Fibroblast of lung (primary cell): ENCODE results near the gene BARX2. TPM values are rescaled to one million over a fixed set of nuclear protein-coding genes. Genes with fewer than 3 reads are reported as not detected.

Source experiments
- DNase-seq, 2 donors: peaks; one replicate each; pipeline versions ENCODE4 v3.0.0 to v3.0.0-alpha.2; 2010; ENCODE audit warnings: low read depth in 2 of 2
- H2AFZ ChIP-seq: 2 replicates; pipeline ENCODE4 v1.5.1; 2012; ENCODE audit warnings: low read length, control low read depth, inconsistent platforms
- H3K27ac ChIP-seq: 2 replicates; pipeline ENCODE4 v1.5.1; 2011; ENCODE audit warnings: low read length, control low read depth; ENCODE audit not compliant: insufficient read depth
- H3K27me3 ChIP-seq: 2 replicates; pipeline ENCODE4 v1.5.1; 2011; ENCODE audit warnings: mild to moderate bottlenecking, low read length; ENCODE audit not compliant: control insufficient read depth, insufficient read depth
- H3K36me3 ChIP-seq: 2 replicates; pipeline ENCODE4 v1.5.1; 2011; ENCODE audit warnings: low read length; ENCODE audit not compliant: control insufficient read depth, insufficient read depth
- H3K4me1 ChIP-seq: 2 replicates; pipeline ENCODE4 v1.5.1; 2011; ENCODE audit warnings: low read length; ENCODE audit not compliant: control insufficient read depth, insufficient read depth; ENCODE audit errors: extremely low read depth
- H3K4me2 ChIP-seq: 2 replicates; pipeline ENCODE4 v1.5.1; 2011; ENCODE audit warnings: low read length, control low read depth; ENCODE audit not compliant: insufficient read depth; ENCODE audit errors: extremely low read depth
- H3K4me3 ChIP-seq, 4 experiments: fragments of 200-600 bp in 1 of 4; sonication (generic) in 1 of 4; replicated peaks in 1 of 4; 2 replicates each; pipeline ENCODE4 v1.5.1; 2011 to 2016; ENCODE audit warnings: low read length in 4 of 4, low read depth in 3 of 4, mild to moderate bottlenecking in 3 of 4, control low read depth in 2 of 4, inconsistent platforms in 1 of 4, mixed read lengths in 1 of 4; ENCODE audit not compliant: insufficient read depth in 1 of 4; ENCODE audit errors: control extremely low read depth in 1 of 4
- H3K79me2 ChIP-seq: 2 replicates; pipeline ENCODE4 v1.5.1; 2012; ENCODE audit warnings: mild to moderate bottlenecking, low read length, inconsistent platforms; ENCODE audit not compliant: control insufficient read depth, insufficient read depth
- H3K9ac ChIP-seq: 2 replicates; pipeline ENCODE4 v1.5.1; 2011; ENCODE audit warnings: mild to moderate bottlenecking, low read length, control low read depth; ENCODE audit not compliant: insufficient read depth
- H3K9me3 ChIP-seq: 2 replicates; pipeline ENCODE4 v1.5.1; 2012; ENCODE audit warnings: low read depth, low read length; ENCODE audit not compliant: control insufficient read depth, insufficient read depth
- H4K20me1 ChIP-seq: 2 replicates; pipeline ENCODE4 v1.5.1; 2011; ENCODE audit warnings: low read length; ENCODE audit not compliant: control insufficient read depth, insufficient read depth; ENCODE audit errors: extremely low read depth
- EZH2 ChIP-seq: IDR thresholded peaks from 2 replicates; pipeline ENCODE4 v1.5.1; 2012; ENCODE audit warnings: low read length, control low read depth, mild to moderate bottlenecking; ENCODE audit errors: missing control alignments
- polyA plus RNA-seq, 2 donors: library from polyadenylated mRNA; depleted of rRNA in 1 of 2; stranded (reverse) in 1 of 2; unstranded in 1 of 2; fragments of >200 nt; gene quantifications; 2 replicates each; pipeline ENCODE4 v1.2.1, GENCODE V29; 2011 to 2012; ENCODE audit warnings: missing spikeins in 1 of 2
- total RNA-seq: library from RNA; depleted of rRNA; stranded (reverse); fragments of >200 nt; gene quantifications from 2 replicates; pipeline ENCODE4 v1.2.1, GENCODE V29; 2014
- TF ChIP-seq, protein P1 (sequence below), 2 donors: IDR thresholded peaks in 1 of 2; conservative IDR thresholded peaks in 1 of 2; 1 replicate in 1 of 2; 2 replicates in 1 of 2; pipeline ENCODE4 v1.5.1; 2011 to 2012; ENCODE audit warnings: low read length in 2 of 2, control low read depth in 1 of 2, inconsistent platforms in 1 of 2, low read depth in 1 of 2, mild to moderate bottlenecking in 1 of 2

The BARX2 gene
- total and polyA plus RNA-seq, 2 donors (not counting 1 experiment from before 2014, with no cell fraction given), result not detected

DNA sequence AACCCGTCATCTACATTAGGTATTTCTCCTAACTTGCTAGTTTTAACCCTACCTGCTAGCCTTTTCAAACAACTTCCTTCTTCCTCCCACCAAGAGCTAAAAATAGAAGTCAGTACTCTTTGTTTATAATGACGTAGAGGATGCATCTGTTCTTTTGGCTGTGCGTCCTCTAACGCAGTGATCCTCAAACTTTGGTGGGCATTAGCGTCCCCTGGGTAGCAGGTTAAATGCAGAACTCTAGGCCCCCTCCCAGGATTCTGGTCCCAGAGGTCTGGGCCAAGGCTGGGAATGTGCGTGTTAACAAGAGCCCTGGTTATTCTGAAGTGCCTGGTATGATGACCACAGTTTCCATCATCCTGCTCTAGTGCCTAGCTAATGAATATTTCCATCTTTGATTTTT, 67.6 kb downstream of the BARX2 start:
- Histone ChIP-seq H3K36me3 (no peaks in the 10 kb centered on the region), H3K9me3 (no peaks in the 10 kb centered on the region), H3K4me3 (no peak overlapping the region), H3K27me3 (no peaks in the 10 kb centered on the region), H3K4me2 (no peak overlapping the region), H3K9ac (no peak overlapping the region), H3K27ac (no peak overlapping the region), H2AFZ (no peak overlapping the region), H4K20me1 (no peaks in the 10 kb centered on the region), H3K79me2 (no peaks in the 10 kb centered on the region), H3K4me1 (no peaks in the 10 kb centered on the region)
- TF ChIP-seq EZH2, result no peak
- TF ChIP-seq, protein P1, sequence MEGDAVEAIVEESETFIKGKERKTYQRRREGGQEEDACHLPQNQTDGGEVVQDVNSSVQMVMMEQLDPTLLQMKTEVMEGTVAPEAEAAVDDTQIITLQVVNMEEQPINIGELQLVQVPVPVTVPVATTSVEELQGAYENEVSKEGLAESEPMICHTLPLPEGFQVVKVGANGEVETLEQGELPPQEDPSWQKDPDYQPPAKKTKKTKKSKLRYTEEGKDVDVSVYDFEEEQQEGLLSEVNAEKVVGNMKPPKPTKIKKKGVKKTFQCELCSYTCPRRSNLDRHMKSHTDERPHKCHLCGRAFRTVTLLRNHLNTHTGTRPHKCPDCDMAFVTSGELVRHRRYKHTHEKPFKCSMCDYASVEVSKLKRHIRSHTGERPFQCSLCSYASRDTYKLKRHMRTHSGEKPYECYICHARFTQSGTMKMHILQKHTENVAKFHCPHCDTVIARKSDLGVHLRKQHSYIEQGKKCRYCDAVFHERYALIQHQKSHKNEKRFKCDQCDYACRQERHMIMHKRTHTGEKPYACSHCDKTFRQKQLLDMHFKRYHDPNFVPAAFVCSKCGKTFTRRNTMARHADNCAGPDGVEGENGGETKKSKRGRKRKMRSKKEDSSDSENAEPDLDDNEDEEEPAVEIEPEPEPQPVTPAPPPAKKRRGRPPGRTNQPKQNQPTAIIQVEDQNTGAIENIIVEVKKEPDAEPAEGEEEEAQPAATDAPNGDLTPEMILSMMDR (conservative IDR thresholded peaks at IDR 0.05 in 1 of 2, IDR thresholded peaks at IDR 0.05 in 1 of 2; ENCODE audit: low read depth in 1 of 2, low read length in 2 of 2), result no peak
- DNase-seq, result no peak

DNA sequence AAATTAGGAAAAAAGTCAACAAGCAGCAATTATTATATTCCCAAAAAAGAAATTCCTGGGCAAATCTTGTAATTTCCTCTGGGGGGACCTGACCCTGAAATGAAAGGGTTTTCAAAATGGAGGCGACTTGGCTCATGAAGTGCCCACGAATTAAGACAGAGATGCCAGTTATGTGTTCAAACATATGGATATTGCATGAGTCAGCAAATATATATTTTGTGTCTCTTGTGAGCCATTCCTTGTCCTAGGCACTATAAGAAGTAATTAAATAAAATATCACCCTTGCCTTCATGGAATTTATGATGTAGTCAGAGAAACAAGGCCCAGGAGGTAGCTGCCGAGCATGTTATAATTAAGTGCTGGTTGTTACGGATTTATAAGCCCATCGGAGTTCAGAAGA, 68.6 kb downstream of the BARX2 start:
- Histone ChIP-seq H3K9me3 (no peaks in the 10 kb centered on the region), H3K27me3 (no peaks in the 10 kb centered on the region), H3K4me1 (no peaks in the 10 kb centered on the region), H4K20me1 (no peaks in the 10 kb centered on the region), H3K9ac (no peak overlapping the region), H3K4me2 (no peak overlapping the region), H3K79me2 (no peaks in the 10 kb centered on the region), H3K27ac (no peak overlapping the region), H2AFZ (no peak overlapping the region), H3K36me3 (no peaks in the 10 kb centered on the region), H3K4me3 (no peak overlapping the region)
- no peak for TF ChIP-seq EZH2
- TF ChIP-seq, protein P1 (conservative IDR thresholded peaks at IDR 0.05 in 1 of 2, IDR thresholded peaks at IDR 0.05 in 1 of 2; ENCODE audit: low read depth in 1 of 2, low read length in 2 of 2), result no peak
- no peak for DNase-seq

DNA sequence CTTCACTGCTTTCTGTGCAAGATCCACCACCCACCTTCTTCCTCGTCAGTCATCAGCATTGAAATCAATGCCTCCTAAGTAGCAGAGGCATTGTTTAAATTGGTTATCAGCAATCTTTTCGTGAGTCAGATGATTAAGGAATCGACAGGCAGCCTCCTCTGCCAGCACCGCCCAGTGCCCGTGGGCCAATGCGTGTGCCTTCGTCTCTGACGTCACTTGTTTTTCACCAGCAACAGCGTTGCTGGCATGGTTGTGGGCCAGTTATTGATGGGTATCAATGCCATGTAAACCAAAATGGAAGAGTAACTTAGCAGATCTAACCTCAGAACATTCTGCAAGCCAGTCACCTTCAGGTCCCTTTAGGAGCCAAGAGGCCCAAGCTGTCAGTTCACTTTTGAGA, 69.6 kb downstream of the BARX2 start:
- no peaks in the 10 kb centered on the region for H3K79me2 ChIP-seq
- H3K9me3 ChIP-seq, result no peaks in the 10 kb centered on the region
- no peak overlapping the region for H3K4me3 ChIP-seq
- TF ChIP-seq, protein P1 (conservative IDR thresholded peaks at IDR 0.05 in 1 of 2, IDR thresholded peaks at IDR 0.05 in 1 of 2; ENCODE audit: low read depth in 1 of 2, low read length in 2 of 2), result no peak
- TF ChIP-seq EZH2, result no peak
- no peaks in the 10 kb centered on the region for H3K4me1 ChIP-seq
- H3K36me3 ChIP-seq, result no peaks in the 10 kb centered on the region
- H3K27ac ChIP-seq, result no peak overlapping the region
- no peaks in the 10 kb centered on the region for H4K20me1 ChIP-seq
- no peak for DNase-seq
- H3K4me2 ChIP-seq, result no peak overlapping the region
- no peak overlapping the region for H2AFZ ChIP-seq
- H3K9ac ChIP-seq, result no peak overlapping the region
- H3K27me3 ChIP-seq, result no peaks in the 10 kb centered on the region
